Activated T-helper 17 cell treated with anti-CD3 and anti-CD28 coated beads, Interleukin-2, amount 50 U/mL, for 72 hours (primary cell): Measurements from ENCODE around the gene MIDN. TPM values are rescaled to one million over a fixed set of nuclear protein-coding genes. Genes with fewer than 3 reads are reported as not detected.
"Not testable (repeated sequence)": the region's sequence is repeated elsewhere in the genome, so short reads cannot be mapped to it uniquely, and the experiment has no call there.

Experiments used
- ATAC-seq: fragments of 150-1000 bp; cut with Tn5 transposase; replicated peaks from 2 replicates; pipeline ENCODE4 v1.10.0; 2021; ENCODE audit warnings: mild to moderate bottlenecking, moderate library complexity
- H3K27ac Mint-ChIP-seq: one replicate; pipeline ENCODE4 v1.8.0; 2022; ENCODE audit warnings: mixed read lengths
- H3K27me3 Mint-ChIP-seq: one replicate; pipeline ENCODE4 v1.8.0; 2022; ENCODE audit warnings: mixed read lengths
- H3K36me3 Mint-ChIP-seq: one replicate; pipeline ENCODE4 v1.8.0; 2022; ENCODE audit warnings: low read depth, mild to moderate bottlenecking, mixed read lengths
- H3K4me1 Mint-ChIP-seq: one replicate; pipeline ENCODE4 v1.8.0; 2022; ENCODE audit warnings: mixed read lengths
- H3K4me3 Mint-ChIP-seq: one replicate; pipeline ENCODE4 v1.8.0; 2022; ENCODE audit warnings: mild to moderate bottlenecking, mixed read lengths
- H3K9me3 Mint-ChIP-seq: one replicate; pipeline ENCODE4 v1.8.0; 2022; ENCODE audit warnings: mixed read lengths
- total RNA-seq, 2 donors: library from RNA; stranded (reverse); gene quantifications; one replicate each; pipeline ENCODE4 v1.2.3, GENCODE V29; 2022

Gene MIDN
- total RNA-seq, 2 donors from 2014 or later = 51.4 to 56.8 TPM

- Mint-ChIP-seq H3K36me3 (peaks cover 6% of the 10 kb centered on the region), H3K4me1 (peaks cover 5% of the 10 kb centered on the region), H3K9me3 (no peaks in the 10 kb centered on the region), H3K27ac (no peak overlapping the region), H3K27me3 (no peaks in the 10 kb centered on the region), H3K4me3 (no peak overlapping the region)
- no peak for ATAC-seq
Measured at GRCh38 chr19:1245494-1246264, 2.7 kb upstream of the MIDN start.

DNA sequence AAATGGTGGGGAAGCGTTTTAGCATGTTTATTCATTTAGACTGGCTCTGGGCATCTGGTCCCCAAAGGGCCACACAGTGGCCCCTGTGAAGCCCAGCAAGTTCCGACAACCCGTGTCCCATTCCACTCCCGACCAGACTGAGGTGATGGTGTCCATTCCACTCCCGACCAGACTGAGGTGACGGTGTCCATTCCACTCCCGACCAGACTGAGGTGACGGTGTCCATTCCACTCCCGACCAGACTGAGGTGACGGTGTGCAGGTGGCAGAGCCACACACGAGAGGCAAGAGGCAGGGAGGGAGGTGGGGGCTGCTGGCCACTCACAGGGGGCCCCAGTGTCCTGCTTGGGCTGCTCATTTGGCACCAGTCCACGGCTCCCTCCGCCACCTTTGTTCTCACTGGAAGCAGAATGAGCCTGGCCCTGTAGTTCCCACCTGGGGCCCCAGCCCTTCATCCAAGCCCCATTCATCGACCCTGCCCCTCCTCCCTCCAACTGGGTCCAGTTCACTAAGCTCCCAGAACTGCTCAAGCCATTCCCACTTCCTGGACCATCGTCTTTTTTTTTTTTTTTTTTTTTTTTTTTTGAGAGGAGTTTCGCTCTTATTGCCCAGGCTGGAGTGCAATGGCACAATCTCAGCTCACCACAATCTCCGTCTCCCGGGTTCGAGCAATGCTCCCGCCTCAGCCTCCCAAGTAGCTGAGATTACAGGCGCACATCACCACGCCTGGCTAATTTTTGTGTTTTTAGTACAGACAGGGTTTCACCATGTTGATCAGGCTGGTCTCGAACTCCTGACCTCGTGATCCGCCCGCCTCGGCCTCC is 1.9 kb upstream of the MIDN start:
- H3K4me1 Mint-ChIP-seq, H3K27ac Mint-ChIP-seq, H3K9me3 Mint-ChIP-seq, ATAC-seq, H3K27me3 Mint-ChIP-seq, H3K4me3 Mint-ChIP-seq: not testable (repeated sequence)
- peaks cover 12% of the 10 kb centered on the region for H3K36me3 Mint-ChIP-seq

- H3K27me3 Mint-ChIP-seq = no peaks in the 10 kb centered on the region
- peaks cover 25% of the 10 kb centered on the region for H3K36me3 Mint-ChIP-seq
- H3K27ac Mint-ChIP-seq = no peak overlapping the region
- no peaks in the 10 kb centered on the region for H3K9me3 Mint-ChIP-seq
- no peaks in the 10 kb centered on the region for H3K4me1 Mint-ChIP-seq
- ATAC-seq = no peak
- peak overlapping the region; percentile 47 for H3K4me3 Mint-ChIP-seq
Measured at GRCh38 chr19:1247748-1248138, 640 bp upstream of the MIDN start.

- Mint-ChIP-seq H3K4me1 (no peaks in the 10 kb centered on the region), H3K27ac (no peak overlapping the region), H3K27me3 (no peaks in the 10 kb centered on the region), H3K9me3 (no peaks in the 10 kb centered on the region), H3K4me3 (peak overlapping the region; percentile 47), H3K36me3 (peaks cover 36% of the 10 kb centered on the region)
- peak; percentile 20 for ATAC-seq
Measured at GRCh38 chr19:1248786-1249297, 459 bp downstream of the MIDN start.

DNA sequence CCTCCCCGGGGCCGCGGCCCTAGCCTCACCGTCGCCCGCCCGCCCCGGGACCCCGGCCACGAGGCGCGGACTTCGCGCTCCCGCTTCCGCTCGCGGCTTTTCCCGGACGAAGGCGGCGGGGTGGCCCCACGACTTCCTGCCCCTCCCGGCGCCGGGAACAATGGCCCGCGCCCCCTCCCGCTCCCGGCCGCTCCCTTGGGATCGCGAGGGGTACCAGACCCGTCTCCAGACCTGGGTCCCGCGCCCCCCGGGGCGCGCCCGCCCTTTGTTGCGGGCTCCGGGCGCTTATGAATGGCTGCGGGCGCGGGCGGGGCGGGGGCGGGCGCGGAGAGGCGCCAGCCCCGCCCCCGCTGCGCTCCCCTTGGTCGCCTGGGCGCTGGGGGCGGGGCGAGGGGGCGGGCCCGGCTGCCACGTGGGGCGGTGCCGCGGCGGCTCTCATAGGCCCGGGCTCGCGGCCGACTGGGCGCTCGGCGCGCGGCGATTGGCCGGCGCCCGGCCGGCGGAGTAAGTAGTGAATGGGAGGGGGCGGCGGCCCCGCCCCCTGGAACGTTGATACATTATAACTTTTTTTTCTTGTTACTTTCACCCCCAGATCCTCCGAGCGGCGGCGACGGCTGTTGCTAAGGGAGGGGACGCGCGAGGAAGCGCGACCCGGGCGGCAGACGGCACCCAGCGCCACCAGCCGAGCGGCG is 1.1 kb downstream of the MIDN start:
- no peaks in the 10 kb centered on the region for H3K4me1 Mint-ChIP-seq
- H3K9me3 Mint-ChIP-seq = no peaks in the 10 kb centered on the region
- no peaks in the 10 kb centered on the region for H3K27me3 Mint-ChIP-seq
- ATAC-seq = peak; percentile 61
- H3K36me3 Mint-ChIP-seq = peaks cover 37% of the 10 kb centered on the region
- H3K27ac Mint-ChIP-seq = peak overlapping the region; percentile 73
- H3K4me3 Mint-ChIP-seq = peak overlapping the region; percentile 49

DNA sequence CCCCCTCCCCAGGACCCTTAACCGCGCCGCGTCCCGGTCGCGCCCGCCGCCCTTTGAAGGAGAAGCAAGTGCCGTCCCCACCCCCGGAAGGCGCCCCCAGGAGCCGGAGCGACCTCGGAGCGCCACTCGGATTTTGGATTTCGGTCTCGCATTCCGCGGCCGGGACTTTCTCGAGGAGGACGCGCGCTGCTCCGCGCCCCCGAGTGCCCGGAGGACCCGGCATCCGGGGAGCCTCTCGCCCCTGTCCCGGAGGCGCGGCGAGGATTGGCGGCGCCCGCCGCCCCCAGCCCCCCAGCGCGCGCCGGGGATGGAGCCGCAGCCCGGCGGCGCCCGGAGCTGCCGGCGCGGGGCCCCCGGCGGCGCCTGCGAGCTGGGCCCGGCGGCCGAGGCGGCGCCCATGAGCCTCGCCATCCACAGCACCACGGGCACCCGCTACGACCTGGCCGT is 1.6 kb downstream of the MIDN start:
- Mint-ChIP-seq H3K27ac (peak overlapping the region; percentile 73), H3K4me3 (peak overlapping the region; percentile 49), H3K36me3 (peaks cover 42% of the 10 kb centered on the region), H3K4me1 (no peaks in the 10 kb centered on the region), H3K9me3 (no peaks in the 10 kb centered on the region), H3K27me3 (no peaks in the 10 kb centered on the region)
- no peak for ATAC-seq

DNA sequence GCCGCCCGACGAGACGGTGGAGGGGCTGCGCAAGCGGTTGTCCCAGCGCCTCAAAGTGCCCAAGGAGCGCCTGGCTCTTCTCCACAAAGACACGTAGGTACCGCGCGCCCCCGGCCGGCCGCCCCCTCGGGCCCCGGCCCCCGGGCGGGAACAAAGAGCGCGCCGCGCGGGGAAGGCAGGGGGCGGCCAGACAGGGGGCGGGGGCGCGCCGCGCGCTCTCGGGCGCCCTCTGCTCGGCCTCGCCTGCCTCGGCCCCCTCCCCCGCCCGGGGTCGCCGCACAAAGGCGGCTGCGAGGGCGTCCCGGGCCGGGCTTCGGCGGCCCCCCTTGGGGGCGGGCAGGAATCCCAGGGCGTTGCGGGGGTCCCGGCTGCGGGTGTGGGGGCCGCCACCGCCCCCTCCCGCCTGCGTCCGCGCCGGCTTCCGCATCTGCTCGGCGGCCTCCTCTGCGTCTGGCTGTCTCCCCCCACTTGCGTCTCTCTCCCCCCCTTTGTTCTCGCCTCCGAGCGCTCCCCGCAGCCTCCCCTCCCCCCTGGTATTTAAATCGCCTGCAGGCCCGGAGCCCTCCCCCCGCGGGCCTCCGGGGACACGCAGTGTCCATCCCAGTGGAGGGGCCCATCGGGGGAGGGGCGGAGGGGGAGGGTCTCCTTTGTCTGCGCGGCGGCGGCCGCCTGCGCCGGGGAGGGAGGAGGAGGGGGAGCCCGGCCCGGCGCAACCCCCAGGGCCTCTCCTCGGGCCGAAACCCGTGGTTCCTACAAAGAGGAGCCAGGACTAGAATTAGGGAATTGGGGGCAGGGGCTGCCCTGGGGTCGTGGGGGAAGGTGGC is 2.3 kb downstream of the MIDN start:
- H3K4me3 Mint-ChIP-seq = peak overlapping the region; percentile 93
- H3K27me3 Mint-ChIP-seq = no peaks in the 10 kb centered on the region
- H3K4me1 Mint-ChIP-seq = no peaks in the 10 kb centered on the region
- H3K36me3 Mint-ChIP-seq = peaks cover 49% of the 10 kb centered on the region
- H3K27ac Mint-ChIP-seq = peak overlapping the region; percentile 92
- ATAC-seq = no peak
- H3K9me3 Mint-ChIP-seq = no peaks in the 10 kb centered on the region

GRCh38 chr19:1251330-1252220 is 3.2 kb downstream of the MIDN start:
- H3K36me3 Mint-ChIP-seq = peaks cover 58% of the 10 kb centered on the region
- H3K4me3 Mint-ChIP-seq = peak overlapping the region; percentile 93
- no peaks in the 10 kb centered on the region for H3K27me3 Mint-ChIP-seq
- no peak for ATAC-seq
- H3K27ac Mint-ChIP-seq = peak overlapping the region; percentile 92
- H3K9me3 Mint-ChIP-seq = no peaks in the 10 kb centered on the region
- H3K4me1 Mint-ChIP-seq = no peaks in the 10 kb centered on the region

DNA sequence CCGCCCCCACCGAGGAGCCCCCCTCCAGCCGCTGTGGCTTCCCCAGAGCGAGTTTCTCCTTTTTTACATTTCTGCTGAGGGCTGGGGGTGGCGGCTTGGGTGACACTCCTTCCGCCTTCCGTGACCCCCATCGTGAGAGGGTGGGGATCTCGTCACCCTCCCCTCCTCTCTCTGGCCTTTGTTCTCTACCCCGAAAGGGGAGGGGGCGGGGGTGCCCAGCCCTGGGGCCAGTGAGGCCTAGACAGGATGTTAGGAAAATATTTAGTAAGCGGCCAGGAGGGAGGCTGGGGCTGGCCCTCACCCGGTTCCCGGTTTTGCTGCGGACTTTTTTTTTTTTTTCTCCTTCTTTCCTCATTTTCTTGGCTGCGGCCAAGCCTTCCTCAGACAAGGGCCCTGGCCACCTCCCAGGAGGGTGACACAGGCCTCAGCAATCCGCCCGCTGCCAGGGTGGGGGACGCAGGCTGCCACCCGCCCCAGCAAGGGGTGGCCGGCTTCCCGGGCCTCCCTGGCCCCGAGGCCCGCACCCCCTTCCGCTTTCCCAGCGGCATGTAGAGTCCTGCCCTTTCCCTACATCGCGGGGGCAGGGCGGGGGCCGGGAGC is 3.9 kb downstream of the MIDN start:
- Mint-ChIP-seq H3K27me3 (no peaks in the 10 kb centered on the region), H3K4me1 (peaks cover under 1% of the 10 kb centered on the region), H3K36me3 (peaks cover 64% of the 10 kb centered on the region), H3K4me3 (peak overlapping the region; percentile 93), H3K27ac (peak overlapping the region; percentile 92), H3K9me3 (no peaks in the 10 kb centered on the region)
- peak; percentile 14 for ATAC-seq

- H3K4me1 Mint-ChIP-seq = peaks cover 5% of the 10 kb centered on the region
- H3K36me3 Mint-ChIP-seq = peaks cover 70% of the 10 kb centered on the region
- H3K27me3 Mint-ChIP-seq = no peaks in the 10 kb centered on the region
- H3K4me3 Mint-ChIP-seq = peak overlapping the region; percentile 93
- H3K27ac Mint-ChIP-seq = peak overlapping the region; percentile 83
- ATAC-seq = peak; percentile 53
- no peaks in the 10 kb centered on the region for H3K9me3 Mint-ChIP-seq
Measured at GRCh38 chr19:1252821-1253513, 4.6 kb downstream of the MIDN start.

GRCh38 chr19:1253514-1254080 is 5.2 kb downstream of the MIDN start:
- H3K36me3 Mint-ChIP-seq = peaks cover 76% of the 10 kb centered on the region
- peak overlapping the region; percentile 93 for H3K4me3 Mint-ChIP-seq
- H3K27me3 Mint-ChIP-seq = no peaks in the 10 kb centered on the region
- peaks cover 5% of the 10 kb centered on the region for H3K4me1 Mint-ChIP-seq
- H3K27ac Mint-ChIP-seq = peak overlapping the region; percentile 83
- ATAC-seq = no peak
- no peaks in the 10 kb centered on the region for H3K9me3 Mint-ChIP-seq

DNA sequence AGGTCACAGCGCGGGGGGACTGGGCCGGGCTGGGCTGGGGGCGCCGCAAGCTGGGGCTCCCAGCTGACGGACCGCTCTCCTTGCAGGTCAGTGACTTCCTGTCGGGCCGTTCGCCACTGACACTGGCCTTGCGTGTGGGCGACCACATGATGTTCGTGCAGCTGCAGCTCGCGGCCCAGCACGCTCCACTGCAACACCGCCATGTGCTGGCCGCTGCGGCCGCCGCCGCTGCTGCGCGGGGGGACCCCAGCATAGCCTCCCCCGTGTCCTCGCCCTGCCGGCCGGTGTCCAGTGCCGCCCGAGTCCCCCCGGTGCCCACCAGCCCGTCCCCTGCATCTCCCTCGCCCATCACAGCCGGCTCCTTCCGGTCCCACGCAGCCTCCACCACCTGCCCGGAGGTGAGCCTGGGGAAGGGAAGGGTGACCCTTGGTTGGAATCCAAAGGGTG is 5.7 kb downstream of the MIDN start:
- H3K4me1 Mint-ChIP-seq = peaks cover 5% of the 10 kb centered on the region
- no peaks in the 10 kb centered on the region for H3K9me3 Mint-ChIP-seq
- no peak for ATAC-seq
- no peak overlapping the region for H3K4me3 Mint-ChIP-seq
- H3K36me3 Mint-ChIP-seq = peaks cover 81% of the 10 kb centered on the region
- H3K27me3 Mint-ChIP-seq = no peaks in the 10 kb centered on the region
- H3K27ac Mint-ChIP-seq = no peak overlapping the region
